Brain microvascular endothelial cell (primary cell): ENCODE results near the gene PPP3CA.

Experiments
- DNase-seq: peaks from one replicate; pipeline ENCODE4 v3.0.0-alpha.2; 2020
- H3K27ac ChIP-seq: fragments of 250-450 bp; sonication (Bioruptor Pico); 2 replicates; pipeline ENCODE4 v1.5.1; 2020; ENCODE audit warnings: mild to moderate bottlenecking, moderate library complexity
- H3K27me3 ChIP-seq: fragments of 250-450 bp; sonication (Bioruptor Pico); replicated peaks from 2 replicates; pipeline ENCODE4 v1.5.1; 2020; ENCODE audit warnings: mild to moderate bottlenecking
- H3K36me3 ChIP-seq: fragments of 250-450 bp; sonication (Bioruptor Pico); replicated peaks from 2 replicates; pipeline ENCODE4 v1.5.1; 2020; ENCODE audit warnings: mild to moderate bottlenecking
- H3K4me3 ChIP-seq: 2 replicates; pipeline ENCODE4 v1.5.1; 2011; ENCODE audit warnings: low read depth, mild to moderate bottlenecking, control low read depth, low read length, moderate library complexity
- in situ Hi-C: cut with HindIII; loops from 2 replicates; pipeline ENCODE4 v1.10.0; 2017; ENCODE audit warnings: low sequenced_read_pairs, low pct_ligation_motif_present
- TF ChIP-seq, protein P1 (sequence below): IDR thresholded peaks from 2 replicates; pipeline ENCODE4 v1.5.1; 2011; ENCODE audit warnings: low read depth, mild to moderate bottlenecking, moderate library complexity, low read length, control low read depth, inconsistent platforms; ENCODE audit errors: missing control alignments

Gene PPP3CA

GRCh38 chr4:101211146-101211553 lies 136.2 kb downstream of the PPP3CA start:
- Histone ChIP-seq H3K27me3 (no peaks in the 10 kb centered on the region), H3K4me3 (no peak overlapping the region), H3K36me3 (no peaks in the 10 kb centered on the region), H3K27ac (peak overlapping the region; percentile 7)
- in situ Hi-C loops = no loop called here
- TF ChIP-seq, protein P1, sequence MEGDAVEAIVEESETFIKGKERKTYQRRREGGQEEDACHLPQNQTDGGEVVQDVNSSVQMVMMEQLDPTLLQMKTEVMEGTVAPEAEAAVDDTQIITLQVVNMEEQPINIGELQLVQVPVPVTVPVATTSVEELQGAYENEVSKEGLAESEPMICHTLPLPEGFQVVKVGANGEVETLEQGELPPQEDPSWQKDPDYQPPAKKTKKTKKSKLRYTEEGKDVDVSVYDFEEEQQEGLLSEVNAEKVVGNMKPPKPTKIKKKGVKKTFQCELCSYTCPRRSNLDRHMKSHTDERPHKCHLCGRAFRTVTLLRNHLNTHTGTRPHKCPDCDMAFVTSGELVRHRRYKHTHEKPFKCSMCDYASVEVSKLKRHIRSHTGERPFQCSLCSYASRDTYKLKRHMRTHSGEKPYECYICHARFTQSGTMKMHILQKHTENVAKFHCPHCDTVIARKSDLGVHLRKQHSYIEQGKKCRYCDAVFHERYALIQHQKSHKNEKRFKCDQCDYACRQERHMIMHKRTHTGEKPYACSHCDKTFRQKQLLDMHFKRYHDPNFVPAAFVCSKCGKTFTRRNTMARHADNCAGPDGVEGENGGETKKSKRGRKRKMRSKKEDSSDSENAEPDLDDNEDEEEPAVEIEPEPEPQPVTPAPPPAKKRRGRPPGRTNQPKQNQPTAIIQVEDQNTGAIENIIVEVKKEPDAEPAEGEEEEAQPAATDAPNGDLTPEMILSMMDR = no peak
- DNase-seq = no peak

- in situ Hi-C loops = no loop called here
- Histone ChIP-seq H3K27ac (no peak overlapping the region), H3K36me3 (no peaks in the 10 kb centered on the region), H3K27me3 (no peaks in the 10 kb centered on the region), H3K4me3 (no peak overlapping the region)
- no peak for DNase-seq
- TF ChIP-seq, protein P1 = no peak
These were observed 137.0 kb downstream of the PPP3CA start for GRCh38 chr4:101210331-101210730.

- DNase-seq = no peak
- TF ChIP-seq, protein P1 = no peak
- no peaks in the 10 kb centered on the region for H3K27me3 ChIP-seq
- H3K36me3 ChIP-seq = no peaks in the 10 kb centered on the region
- no peak overlapping the region for H3K4me3 ChIP-seq
- H3K27ac ChIP-seq = no peak overlapping the region
- in situ Hi-C loops = no loop called here
These were observed 139.2 kb downstream of the PPP3CA start for GRCh38 chr4:101208171-101208570.

DNA sequence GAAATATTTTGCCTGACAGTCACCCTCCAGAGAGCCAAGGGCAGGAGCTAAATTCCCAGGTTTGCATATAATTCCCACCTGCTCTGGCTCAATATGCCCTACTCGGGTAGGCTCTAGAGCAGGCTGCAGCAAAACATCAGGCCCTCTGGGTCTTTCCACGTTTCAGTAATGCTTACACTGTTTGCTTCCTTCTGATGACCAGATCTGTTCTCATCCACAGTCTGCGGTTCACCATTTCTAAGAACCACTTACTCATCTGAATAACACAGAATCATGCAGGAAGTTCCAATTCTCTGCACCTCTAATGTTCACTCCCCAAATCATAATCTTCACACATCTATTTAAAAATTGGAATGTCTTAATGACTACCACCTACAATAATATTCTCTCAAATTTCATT lies 141.4 kb downstream of the PPP3CA start:
- no peaks in the 10 kb centered on the region for H3K36me3 ChIP-seq
- TF ChIP-seq, protein P1 = no peak
- no peak overlapping the region for H3K4me3 ChIP-seq
- peak; percentile 73 for DNase-seq
- H3K27ac ChIP-seq = no peak overlapping the region
- in situ Hi-C loops = no loop called here
- H3K27me3 ChIP-seq = no peaks in the 10 kb centered on the region

DNA sequence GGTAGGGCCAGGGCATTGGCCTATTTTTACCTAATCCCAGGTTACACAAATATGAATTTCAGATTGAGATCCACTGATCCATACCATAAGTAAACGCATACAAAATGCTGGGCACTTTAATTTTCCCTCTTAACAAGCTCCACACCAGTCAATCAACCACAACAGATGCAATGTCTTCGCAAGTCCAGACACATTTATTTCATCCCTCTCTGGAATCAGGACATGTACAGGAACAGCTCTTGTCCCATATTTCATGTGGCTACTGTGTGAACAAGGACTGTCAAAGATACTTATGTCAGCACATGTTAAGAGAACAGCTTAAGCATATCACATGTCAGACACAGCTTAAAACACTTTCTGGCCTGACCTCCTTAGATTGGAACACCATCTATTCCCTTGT lies 145.9 kb downstream of the PPP3CA start:
- DNase-seq = no peak
- Histone ChIP-seq H3K27ac (peak overlapping the region; percentile 89), H3K4me3 (no peak overlapping the region), H3K36me3 (no peaks in the 10 kb centered on the region), H3K27me3 (no peaks in the 10 kb centered on the region)
- TF ChIP-seq, protein P1 = no peak
- in situ Hi-C loops = no loop called here

GRCh38 chr4:101200561-101200960 lies 146.8 kb downstream of the PPP3CA start:
- Histone ChIP-seq H3K36me3 (no peaks in the 10 kb centered on the region), H3K27me3 (no peaks in the 10 kb centered on the region), H3K27ac (peak overlapping the region; percentile 89), H3K4me3 (peak overlapping the region; percentile 6)
- TF ChIP-seq, protein P1 = no peak
- DNase-seq = peak; percentile 90
- in situ Hi-C loops = no loop called here
